DND-41 (cell line): ENCODE results near the gene STARD9.

Experiments used
- CTCF ChIP-seq: IDR thresholded peaks from 2 replicates; pipeline ENCODE4 v1.5.1; 2012; ENCODE audit warnings: borderline replicate concordance, low read length, moderate library complexity, mild to moderate bottlenecking; ENCODE audit not compliant: poor library complexity, severe bottlenecking; ENCODE audit errors: extremely low read depth
- EZH2 ChIP-seq: IDR thresholded peaks from 3 replicates; pipeline ENCODE4 v1.6.1; 2012; ENCODE audit warnings: borderline replicate concordance, low read depth, mild to moderate bottlenecking, moderate library complexity, low read length, inconsistent platforms; ENCODE audit not compliant: severe bottlenecking

- TF ChIP-seq CTCF (no peak), EZH2 (no peak)
Measured at GRCh38 chr15:42611532-42611931, 36.1 kb downstream of the STARD9 start.
